Fibroblast of skin of left quadriceps (primary cell): ENCODE data around the gene CDKAL1.
A peak's percentile ranks its signal among the peaks of the same experiment; 100 is the strongest.

Experiments used
- DNase-seq, 2 experiments: peaks; one replicate each; pipeline ENCODE4 v3.0.0-alpha.2; 2013; ENCODE audit warnings: low read depth in 2 of 2

The CDKAL1 gene

GRCh38 chr6:20673458-20673857, 139.2 kb downstream of the CDKAL1 start:
- DNase-seq: no peak

- no peak for DNase-seq
Observed at GRCh38 chr6:20674664-20675063, 140.4 kb downstream of the CDKAL1 start.

- DNase-seq: no peak
Observed at GRCh38 chr6:20678831-20679352, 144.6 kb downstream of the CDKAL1 start.

GRCh38 chr6:20680697-20681165, 146.5 kb downstream of the CDKAL1 start:
- no peak for DNase-seq

GRCh38 chr6:20681243-20681684, 147.0 kb downstream of the CDKAL1 start:
- DNase-seq: no peak

- no peak for DNase-seq
Observed at GRCh38 chr6:20684474-20684873, 150.2 kb downstream of the CDKAL1 start.

GRCh38 chr6:20686142-20686541, 151.9 kb downstream of the CDKAL1 start:
- no peak for DNase-seq

GRCh38 chr6:20687494-20687893, 153.2 kb downstream of the CDKAL1 start:
- no peak for DNase-seq

GRCh38 chr6:20688710-20689500, 154.6 kb downstream of the CDKAL1 start:
- DNase-seq: peak in 1 of 2 experiments; percentile 34

- no peak for DNase-seq
Observed at GRCh38 chr6:20691185-20691584, 156.9 kb downstream of the CDKAL1 start.

- DNase-seq: peak; percentile 46 to 51
Observed at GRCh38 chr6:20692023-20692422, 157.8 kb downstream of the CDKAL1 start.

- DNase-seq: peak in 1 of 2 experiments; percentile 31
Observed at GRCh38 chr6:20693466-20694063, 159.3 kb downstream of the CDKAL1 start.

- DNase-seq: peak; percentile 87 to 89
Observed at GRCh38 chr6:20696676-20697075, 162.4 kb downstream of the CDKAL1 start.

- DNase-seq: no peak
Observed at GRCh38 chr6:20698675-20699074, 164.4 kb downstream of the CDKAL1 start.

- no peak for DNase-seq
Observed at GRCh38 chr6:20699402-20699801, 165.1 kb downstream of the CDKAL1 start.

GRCh38 chr6:20700375-20700774, 166.1 kb downstream of the CDKAL1 start:
- DNase-seq: no peak

- DNase-seq: no peak
Observed at GRCh38 chr6:20702366-20702765, 168.1 kb downstream of the CDKAL1 start.

GRCh38 chr6:20703049-20703448, 168.8 kb downstream of the CDKAL1 start:
- no peak for DNase-seq

- DNase-seq: no peak
Observed at GRCh38 chr6:20704325-20705025, 170.2 kb downstream of the CDKAL1 start.

- DNase-seq: no peak
Observed at GRCh38 chr6:20705741-20706140, 171.5 kb downstream of the CDKAL1 start.

GRCh38 chr6:20706238-20706938, 172.1 kb downstream of the CDKAL1 start:
- no peak for DNase-seq
